NCI-H748 (cell line): ENCODE data around the gene LRFN4.

Experiments
- DNase-seq: peaks from one replicate; lab custom pipeline; 2025; ENCODE audit not compliant: unreplicated experiment; lab: John Stamatoyannopoulos, UW

Gene LRFN4

DNA sequence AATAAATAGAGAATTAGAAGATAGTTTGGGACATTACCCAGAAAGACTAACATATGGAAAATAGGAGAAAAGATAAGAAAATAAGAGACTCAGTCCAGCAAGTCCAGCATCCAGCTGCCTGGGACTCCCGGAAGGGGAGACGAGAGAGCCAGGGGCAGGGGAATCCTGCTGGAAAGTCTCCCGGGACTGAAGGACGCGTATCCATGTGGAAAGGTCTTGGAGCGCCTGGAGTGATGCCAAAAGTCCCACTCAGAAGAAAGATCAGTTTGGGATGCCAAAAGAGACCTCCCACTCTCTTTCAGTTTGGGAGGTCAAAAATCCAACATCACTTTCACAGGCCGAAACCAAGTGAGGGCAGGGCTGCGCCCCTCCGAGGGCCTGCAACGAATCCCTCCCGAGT, 30.7 kb downstream of the LRFN4 start:
- DNase-seq, result no peak

DNA sequence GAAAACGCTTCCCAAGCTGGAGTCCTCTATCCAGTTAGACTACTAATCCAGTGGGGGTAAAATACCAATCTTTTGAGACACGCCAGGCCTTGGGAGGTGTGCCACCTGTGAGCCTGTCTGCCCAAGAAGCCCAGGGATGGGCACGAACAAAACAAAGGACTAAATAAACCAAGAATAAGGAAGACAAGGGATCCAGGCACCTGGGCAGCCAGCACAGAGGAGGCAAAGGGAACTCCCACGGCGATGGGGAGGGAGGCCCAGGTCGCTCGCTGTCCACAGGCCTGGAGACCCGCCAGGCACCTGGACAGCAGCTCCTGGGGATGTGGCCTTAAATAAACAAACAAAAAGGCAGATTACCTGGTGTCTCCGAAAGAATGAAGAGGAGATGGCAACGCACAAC, 31.4 kb downstream of the LRFN4 start:
- no peak for DNase-seq

DNA sequence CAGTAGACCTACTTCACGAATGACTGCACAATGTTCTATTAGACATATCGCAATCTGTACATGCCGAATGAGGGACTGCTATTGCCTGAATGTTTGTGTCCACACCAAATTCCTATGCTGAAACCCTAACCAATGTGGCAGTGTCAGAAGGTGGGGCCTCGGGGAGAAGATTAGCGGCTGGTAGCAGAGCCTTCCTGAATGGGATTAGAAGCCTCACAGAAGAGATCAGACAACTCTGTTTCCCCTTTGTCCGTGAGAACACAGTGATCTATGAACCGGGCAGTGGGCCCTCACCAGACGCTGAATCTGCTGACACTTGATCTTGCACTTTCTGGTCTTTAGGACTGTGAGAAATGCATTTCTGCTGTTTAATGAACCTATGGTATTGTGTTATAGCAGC, 33.1 kb downstream of the LRFN4 start:
- DNase-seq, result no peak

DNA sequence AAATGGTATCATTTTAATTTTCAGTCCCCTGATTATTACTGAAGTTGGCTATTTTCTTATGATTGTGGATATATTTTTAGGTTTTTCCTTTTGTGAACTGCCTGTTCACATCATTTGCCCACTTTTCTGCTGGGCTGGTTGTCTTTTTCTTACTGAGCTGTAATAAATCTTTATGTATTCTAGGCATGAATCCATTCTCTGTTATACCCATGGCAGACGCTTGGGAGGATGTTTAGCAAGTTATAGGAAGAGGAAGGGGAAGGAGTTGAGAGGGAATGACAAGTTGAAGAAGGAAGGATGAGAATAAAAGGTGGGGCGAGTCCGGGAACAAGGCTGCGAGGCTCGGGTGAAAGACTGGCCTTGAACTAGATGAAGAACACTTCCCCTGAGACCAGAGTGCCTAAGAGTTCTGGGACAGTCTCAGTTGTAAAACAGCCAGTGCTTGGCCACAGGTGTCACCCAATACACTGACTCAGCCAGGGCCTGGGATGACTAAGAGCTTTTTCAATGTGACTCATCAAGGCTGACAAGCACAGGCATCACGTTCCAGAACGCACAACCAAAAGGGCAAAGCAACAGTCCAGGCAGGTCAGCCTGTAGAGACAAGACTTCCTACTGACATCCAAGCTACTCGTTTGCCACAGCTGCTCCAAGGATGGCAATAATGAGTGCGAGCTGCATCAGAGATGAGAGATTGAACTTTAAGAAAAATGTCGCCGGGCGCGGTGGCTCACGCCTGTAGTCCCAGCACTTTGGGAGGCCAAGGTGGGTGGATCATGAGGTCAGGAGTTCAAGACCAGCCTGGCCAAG, 35.2 kb downstream of the LRFN4 start:
- DNase-seq, result no peak

DNA sequence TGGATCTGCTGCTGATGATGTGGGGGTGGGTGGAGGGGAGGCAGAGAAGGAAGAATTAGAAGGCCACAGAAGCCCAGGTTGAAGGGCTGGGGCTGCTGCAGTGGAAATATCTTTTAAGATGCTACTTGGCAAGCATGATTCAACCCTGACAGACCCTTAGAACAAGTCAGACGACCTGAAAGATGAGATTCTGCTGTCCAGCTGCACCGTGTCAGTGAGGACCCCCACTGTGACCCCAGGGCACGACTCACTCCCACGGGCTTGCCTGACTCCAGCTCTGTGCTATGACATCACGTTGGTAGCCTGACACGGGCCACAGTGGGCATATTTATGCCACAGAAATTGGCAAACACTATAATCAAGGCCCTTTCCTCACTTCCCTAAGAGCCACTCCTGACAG, 36.0 kb downstream of the LRFN4 start:
- DNase-seq, result no peak

DNA sequence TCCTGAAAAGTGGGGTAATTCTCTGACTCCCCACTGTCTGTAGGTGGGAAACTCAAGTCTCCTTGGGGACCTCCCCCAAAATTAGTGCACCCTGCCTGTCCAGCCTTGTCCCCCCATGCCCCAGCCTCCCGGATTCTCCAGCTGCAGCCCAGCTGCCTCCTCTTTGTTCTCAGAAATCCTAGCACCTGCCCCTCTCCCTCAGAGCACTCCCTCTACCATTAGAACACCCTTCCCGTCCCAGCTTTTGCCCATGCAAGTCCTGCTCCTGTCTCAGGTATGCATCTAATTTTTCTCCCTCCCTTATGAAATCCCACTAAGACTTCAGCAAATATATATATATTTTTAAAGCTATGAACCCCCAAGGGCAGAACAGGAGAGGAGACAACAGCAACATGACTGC, 37.3 kb downstream of the LRFN4 start:
- no peak for DNase-seq

DNA sequence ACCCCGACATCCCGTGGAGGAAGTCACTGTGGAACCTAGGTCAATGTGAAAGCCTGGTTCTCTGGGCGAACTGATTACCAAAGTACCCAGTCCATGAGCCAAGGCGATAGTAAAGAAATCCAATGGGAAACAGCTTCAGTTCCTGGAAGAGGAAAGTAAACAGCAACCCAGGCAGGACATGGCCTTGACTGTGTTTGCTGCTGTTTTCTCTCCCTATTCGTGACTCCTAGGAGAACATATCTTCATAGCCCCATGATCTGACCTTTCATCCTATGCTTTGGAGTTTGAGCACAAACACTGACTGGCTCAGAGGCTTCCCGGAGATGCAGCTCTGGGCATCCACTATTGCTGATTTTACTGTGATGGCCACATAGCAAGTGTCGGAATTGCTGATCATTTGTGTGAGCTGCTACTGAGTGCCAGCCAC, 45.1 kb downstream of the LRFN4 start:
- DNase-seq, result no peak

DNA sequence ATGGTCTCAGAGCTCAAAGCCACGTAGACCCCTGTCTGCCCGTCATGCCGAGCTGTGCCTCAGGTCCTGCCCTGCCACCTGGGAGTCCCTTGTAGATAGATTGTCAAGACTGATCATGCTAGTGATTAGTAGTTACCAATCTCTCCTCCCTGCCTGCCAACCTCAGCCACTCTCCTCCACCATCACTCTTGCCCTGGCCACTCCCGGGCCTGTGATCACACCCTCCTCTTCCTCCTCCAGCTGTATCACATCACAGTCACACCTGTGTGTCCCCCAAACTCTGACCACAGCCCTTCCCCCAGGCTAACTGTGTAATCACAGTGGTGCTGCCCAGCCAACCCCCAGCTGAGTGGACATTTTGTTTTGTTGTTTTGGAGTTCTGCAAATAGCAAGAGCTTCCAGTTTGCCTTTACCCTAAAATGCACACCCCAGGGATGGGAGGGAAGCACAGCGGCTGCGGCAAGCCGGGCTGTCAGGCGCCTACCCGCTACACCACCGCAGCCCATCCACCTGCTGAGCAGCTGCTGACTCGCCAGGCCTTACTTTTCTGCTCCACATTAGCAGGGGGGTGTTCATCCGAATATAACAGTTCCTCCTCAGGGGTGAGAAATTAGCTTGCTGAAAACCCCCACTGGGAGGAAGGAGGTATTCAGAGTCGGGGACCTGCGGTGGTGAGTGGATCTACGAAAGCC, 45.8 kb downstream of the LRFN4 start:
- no peak for DNase-seq

DNA sequence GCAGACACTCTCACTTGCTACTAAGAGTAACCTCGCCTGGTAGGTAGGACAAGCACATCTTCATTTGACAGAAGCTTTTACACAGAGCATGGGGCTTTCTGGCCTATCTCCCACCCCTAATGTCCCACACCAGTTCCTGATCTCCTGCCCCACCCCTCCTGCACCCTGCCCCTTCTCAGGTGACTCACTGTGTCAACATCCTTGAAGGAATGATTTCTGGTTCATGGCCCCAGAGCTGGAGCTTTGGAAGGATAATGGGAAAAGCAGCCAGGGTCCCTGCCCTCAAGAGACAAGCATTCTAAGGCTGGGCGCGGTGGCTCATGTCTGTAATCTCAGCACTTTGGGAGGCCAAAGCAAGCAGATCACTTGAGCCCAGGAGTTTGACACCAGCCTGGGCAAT, 47.2 kb downstream of the LRFN4 start:
- no peak for DNase-seq

DNA sequence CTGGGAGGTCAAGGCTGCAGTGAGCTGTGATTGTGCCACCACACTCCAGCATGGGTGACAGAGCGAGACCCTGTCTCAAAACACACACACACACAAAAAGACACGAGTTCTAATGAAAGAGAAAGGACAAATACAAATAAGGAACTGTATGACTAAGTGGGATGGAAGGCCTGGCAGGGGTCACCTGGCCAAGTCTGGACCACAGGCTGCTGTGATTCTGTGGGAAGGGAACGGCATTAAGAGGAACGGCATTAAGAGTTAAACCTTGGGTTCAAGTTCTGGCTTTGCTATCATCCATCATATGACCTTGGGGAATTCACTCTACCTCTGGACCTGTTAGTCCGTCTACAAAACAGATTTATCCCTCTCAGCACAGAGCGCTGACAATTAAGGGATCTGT, 47.7 kb downstream of the LRFN4 start:
- DNase-seq, result no peak

DNA sequence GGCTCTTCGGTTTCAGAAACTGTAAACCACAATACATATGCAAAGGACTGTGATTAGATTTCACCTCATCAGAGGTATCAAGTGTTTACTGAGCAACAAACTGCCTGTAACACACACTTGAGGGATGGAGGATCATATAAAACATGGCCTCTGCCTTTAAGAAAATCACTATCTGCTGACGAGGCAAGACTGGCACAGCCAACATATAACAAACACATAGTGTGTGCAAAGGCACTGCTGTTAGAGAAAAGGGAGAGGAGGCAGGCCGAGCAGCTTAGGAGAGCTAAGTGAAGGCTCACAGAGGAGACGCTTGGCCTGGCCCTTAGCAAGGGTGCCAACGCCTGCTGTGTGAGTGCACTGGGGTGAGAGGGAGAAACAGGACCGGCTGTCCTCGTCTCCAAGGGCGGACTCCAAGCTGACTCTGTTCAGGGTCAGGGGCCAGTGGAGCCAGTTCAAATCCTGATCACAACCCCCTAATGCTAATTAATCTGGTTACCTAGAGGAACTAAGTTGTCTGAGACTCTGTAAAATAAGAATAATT, 48.2 kb downstream of the LRFN4 start:
- DNase-seq, result no peak

DNA sequence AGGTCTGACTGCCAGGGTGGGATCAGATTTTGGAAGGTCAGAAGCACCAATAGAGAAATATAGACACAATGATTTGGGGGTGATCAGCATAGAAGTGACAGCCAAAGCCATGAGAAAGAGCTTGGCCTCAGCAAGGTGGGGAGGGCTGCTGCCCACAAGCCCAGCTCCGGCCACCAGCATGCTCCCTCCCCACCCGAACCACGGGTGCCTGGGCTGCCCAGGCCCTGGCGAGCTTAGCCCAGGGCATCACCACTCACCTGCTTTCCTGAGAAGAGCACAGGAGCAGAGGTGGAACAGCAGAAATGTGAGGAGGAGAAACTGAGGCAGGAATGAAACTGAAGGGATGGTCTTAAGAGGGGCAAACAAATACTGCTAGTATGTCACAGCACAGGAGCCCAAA, 48.8 kb downstream of the LRFN4 start:
- DNase-seq, result no peak

DNA sequence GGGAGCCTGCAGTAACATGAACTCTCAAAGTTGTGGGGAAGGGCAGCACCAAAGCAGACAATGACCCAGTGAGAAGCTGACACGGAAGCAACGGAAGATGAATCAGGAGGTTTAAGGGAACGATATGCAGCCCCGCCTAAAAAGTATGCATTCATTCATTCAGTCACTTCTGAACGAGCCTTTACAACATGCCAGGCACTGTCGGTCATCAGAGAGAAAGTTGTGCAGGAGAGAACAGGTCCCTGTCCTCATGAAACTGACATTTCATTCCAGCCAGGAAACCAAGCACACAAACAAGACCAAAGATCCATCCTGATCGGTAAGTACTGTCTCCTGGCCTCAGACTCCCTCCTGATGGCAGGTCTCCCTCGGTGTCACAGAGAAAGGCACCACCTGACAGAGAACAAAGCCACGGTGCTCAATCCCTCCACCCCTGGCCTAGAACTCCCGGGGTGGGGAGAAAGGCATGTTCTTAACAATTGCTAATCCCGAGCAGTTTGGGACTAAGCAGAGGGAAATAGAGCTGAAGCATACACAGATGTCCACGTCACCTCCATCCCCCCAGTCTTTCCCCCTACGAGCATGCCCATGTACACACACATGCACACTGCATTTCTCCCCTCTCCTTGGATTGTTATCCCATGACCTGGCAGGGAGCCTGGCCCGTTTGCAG, 49.3 kb downstream of the LRFN4 start:
- no peak for DNase-seq

DNA sequence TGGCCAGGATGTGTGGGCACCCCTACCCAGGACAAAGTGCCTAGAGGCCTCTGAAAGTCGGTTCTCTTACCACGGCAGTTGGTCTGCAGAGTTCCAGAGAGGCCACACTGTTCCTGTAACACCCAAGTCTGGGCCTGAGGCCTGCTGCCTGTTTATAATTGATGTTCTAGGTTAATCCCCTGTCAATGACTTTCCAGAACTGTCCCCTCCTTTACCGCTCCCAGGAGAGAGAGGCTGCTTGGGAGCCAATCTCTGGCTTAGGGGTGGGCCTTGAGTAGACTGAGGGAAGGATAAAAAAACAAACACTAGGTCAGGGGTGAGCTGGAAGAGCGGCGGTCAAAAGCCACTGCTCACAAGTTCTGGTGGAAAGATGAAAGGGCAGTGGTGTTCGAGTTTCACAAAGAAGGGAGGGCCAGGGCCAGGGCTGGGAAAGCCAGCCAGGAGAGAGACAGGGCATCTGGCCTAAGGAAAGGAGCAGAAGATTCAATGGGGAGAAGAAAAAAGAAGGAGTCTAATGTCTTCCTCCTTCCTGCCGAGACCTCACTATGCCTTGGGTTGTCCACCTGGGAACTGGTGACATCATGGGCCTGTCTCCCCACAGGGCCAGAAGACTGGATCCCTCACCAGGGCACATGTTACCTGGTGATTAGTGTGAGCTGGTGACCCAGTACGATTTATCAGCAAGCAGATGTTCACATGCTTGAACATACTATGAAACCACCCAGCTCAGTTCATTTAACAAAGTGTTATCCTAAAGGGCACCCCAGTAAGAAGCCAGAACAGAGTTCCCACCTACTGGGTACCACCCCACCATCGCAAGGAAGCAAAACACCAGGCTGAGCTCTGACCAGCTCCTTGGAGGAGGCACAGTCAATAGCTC, 51.1 kb downstream of the LRFN4 start:
- no peak for DNase-seq

DNA sequence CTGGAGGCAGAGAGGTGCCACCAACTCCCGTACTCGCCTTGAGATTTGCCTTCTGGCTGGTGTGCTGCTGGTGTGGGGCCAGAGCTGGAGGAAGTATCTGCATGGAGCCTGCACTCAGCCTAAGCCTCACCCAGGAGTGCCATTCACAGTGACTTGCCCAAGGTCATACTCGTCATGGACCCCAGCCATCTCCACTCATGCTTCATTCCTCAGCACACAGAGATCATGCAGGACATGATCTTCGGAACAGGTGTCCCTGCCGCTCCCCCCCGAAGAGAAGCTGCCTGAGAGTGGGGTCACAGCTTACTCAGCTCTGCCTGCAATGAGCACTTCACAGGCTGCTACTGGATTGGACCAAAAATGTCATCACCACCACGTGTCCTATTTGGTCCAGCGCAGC, 52.3 kb downstream of the LRFN4 start:
- no peak for DNase-seq

DNA sequence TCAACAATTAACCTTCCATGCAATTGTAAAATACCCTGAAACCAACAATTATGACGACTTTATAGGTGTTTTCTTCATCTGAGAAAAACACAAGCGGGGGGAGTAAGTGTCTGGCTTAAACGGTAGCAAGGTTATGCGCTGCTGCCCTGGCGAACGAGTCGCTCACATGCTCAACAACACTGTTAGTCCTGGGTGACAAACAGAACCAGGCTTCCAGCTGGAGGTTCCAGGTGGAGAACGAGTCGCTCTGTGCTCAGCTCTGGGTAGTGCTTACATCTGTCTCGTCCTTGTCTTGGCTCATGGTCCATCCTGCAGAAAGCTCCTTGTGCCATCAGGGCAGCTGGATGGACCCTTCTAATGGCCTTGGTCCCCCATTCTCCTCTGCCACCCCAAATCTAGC, 53.2 kb downstream of the LRFN4 start:
- DNase-seq, result no peak
